NB4 (cell line): ENCODE data around the gene TTLL5.

ENCODE experiments used
- MYC ChIP-seq: IDR thresholded peaks from 2 replicates; pipeline ENCODE4 v1.6.1; 2011; ENCODE audit warnings: low read depth, low read length
- POLR2A ChIP-seq: IDR thresholded peaks from 2 replicates; pipeline ENCODE4 v1.6.1; 2011; ENCODE audit warnings: mild to moderate bottlenecking; ENCODE audit not compliant: insufficient read length; ENCODE audit errors: extremely low read depth
- TF ChIP-seq, protein P1 (sequence below): IDR thresholded peaks from one replicate; pipeline ENCODE4 v1.5.1; 2012; ENCODE audit warnings: low read depth, low read length

- TF ChIP-seq, protein P1, sequence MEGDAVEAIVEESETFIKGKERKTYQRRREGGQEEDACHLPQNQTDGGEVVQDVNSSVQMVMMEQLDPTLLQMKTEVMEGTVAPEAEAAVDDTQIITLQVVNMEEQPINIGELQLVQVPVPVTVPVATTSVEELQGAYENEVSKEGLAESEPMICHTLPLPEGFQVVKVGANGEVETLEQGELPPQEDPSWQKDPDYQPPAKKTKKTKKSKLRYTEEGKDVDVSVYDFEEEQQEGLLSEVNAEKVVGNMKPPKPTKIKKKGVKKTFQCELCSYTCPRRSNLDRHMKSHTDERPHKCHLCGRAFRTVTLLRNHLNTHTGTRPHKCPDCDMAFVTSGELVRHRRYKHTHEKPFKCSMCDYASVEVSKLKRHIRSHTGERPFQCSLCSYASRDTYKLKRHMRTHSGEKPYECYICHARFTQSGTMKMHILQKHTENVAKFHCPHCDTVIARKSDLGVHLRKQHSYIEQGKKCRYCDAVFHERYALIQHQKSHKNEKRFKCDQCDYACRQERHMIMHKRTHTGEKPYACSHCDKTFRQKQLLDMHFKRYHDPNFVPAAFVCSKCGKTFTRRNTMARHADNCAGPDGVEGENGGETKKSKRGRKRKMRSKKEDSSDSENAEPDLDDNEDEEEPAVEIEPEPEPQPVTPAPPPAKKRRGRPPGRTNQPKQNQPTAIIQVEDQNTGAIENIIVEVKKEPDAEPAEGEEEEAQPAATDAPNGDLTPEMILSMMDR: no peak
- TF ChIP-seq POLR2A (no peak), MYC (no peak)
Observed at GRCh38 chr14:75837151-75837787, 176.2 kb downstream of the TTLL5 start.
